ENCODE measurements around the gene SEMA5A.

The SEMA5A gene

GRCh38 chr5:9399094-9399493, 146.8 kb downstream of the SEMA5A start:
- H3K4me3 ChIP-seq (replicated peaks; ENCODE audit: insufficient read depth, low read length) = no peak overlapping the region
- H3K27ac ChIP-seq (replicated peaks) = no peak overlapping the region
- H3K27me3 ChIP-seq (ENCODE audit: insufficient read depth, poor library complexity, severe bottlenecking) = no peaks in the 10 kb centered on the region
- TF ChIP-seq SPI1 (IDR thresholded peaks at IDR 0.05; ENCODE audit: borderline replicate concordance, low read depth) = no peak
- no peak for TF ChIP-seq REST (IDR thresholded peaks at IDR 0.05; ENCODE audit: insufficient replicate concordance, low read depth)
- no peak for TF ChIP-seq GABPA (IDR thresholded peaks at IDR 0.05; ENCODE audit: low read depth)
- TF ChIP-seq POLR2AphosphoS5 (IDR thresholded peaks at IDR 0.05; ENCODE audit: low read depth) = no peak
- no peak for TF ChIP-seq CTCF (IDR thresholded peaks at IDR 0.05; ENCODE audit: insufficient read depth, low read length)
- no peak for DNase-seq (ENCODE audit: low read depth in 1 of 2, low spot score in 1 of 2)

- no peak overlapping the region for H3K27ac ChIP-seq (replicated peaks)
- no peak for TF ChIP-seq REST (IDR thresholded peaks at IDR 0.05; ENCODE audit: insufficient replicate concordance, low read depth)
- TF ChIP-seq GABPA (IDR thresholded peaks at IDR 0.05; ENCODE audit: low read depth) = no peak
- TF ChIP-seq SPI1 (IDR thresholded peaks at IDR 0.05; ENCODE audit: borderline replicate concordance, low read depth) = no peak
- no peak for TF ChIP-seq CTCF (IDR thresholded peaks at IDR 0.05; ENCODE audit: insufficient read depth, low read length)
- no peak for TF ChIP-seq POLR2AphosphoS5 (IDR thresholded peaks at IDR 0.05; ENCODE audit: low read depth)
- no peaks in the 10 kb centered on the region for H3K27me3 ChIP-seq (ENCODE audit: insufficient read depth, poor library complexity, severe bottlenecking)
- DNase-seq (ENCODE audit: low read depth in 1 of 2, low spot score in 1 of 2) = no peak
- H3K4me3 ChIP-seq (replicated peaks; ENCODE audit: insufficient read depth, low read length) = no peak overlapping the region
These were observed 147.6 kb downstream of the SEMA5A start for GRCh38 chr5:9398227-9398626.

GRCh38 chr5:9396285-9396770, 149.5 kb downstream of the SEMA5A start:
- Histone ChIP-seq H3K4me3 (replicated peaks; ENCODE audit: insufficient read depth, low read length) (no peak overlapping the region), H3K27me3 (ENCODE audit: insufficient read depth, poor library complexity, severe bottlenecking) (no peaks in the 10 kb centered on the region), H3K27ac (replicated peaks) (no peak overlapping the region)
- no peak for DNase-seq (ENCODE audit: low read depth in 1 of 2, low spot score in 1 of 2)
- TF ChIP-seq POLR2AphosphoS5 (IDR thresholded peaks at IDR 0.05; ENCODE audit: low read depth) = no peak
- TF ChIP-seq REST (IDR thresholded peaks at IDR 0.05; ENCODE audit: insufficient replicate concordance, low read depth) = no peak
- no peak for TF ChIP-seq SPI1 (IDR thresholded peaks at IDR 0.05; ENCODE audit: borderline replicate concordance, low read depth)
- no peak for TF ChIP-seq GABPA (IDR thresholded peaks at IDR 0.05; ENCODE audit: low read depth)
- TF ChIP-seq CTCF (IDR thresholded peaks at IDR 0.05; ENCODE audit: insufficient read depth, low read length) = no peak
